ENCODE measurements around the gene NLRP7.

DNA sequence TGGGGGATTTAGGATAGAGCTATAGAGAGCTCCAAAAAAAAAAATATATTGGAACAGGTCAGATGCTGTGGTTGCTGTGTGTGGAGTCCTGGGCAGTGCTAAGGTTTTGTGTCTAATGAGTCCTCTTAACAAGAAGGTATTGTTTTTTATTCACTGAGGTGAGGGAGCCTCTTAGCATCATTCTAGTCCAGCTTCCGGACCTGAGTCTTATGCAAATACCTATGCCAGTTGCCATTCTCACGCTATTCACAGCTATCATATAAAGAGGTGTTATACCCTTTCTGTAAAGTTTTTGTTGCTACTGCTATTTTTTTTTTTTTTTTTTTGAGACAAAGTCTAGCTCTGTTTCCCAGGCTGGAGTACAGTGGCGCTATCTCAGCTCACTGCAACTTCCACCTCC, 20.3 kb upstream of the NLRP7 start:
- TF ChIP-seq, protein P1, sequence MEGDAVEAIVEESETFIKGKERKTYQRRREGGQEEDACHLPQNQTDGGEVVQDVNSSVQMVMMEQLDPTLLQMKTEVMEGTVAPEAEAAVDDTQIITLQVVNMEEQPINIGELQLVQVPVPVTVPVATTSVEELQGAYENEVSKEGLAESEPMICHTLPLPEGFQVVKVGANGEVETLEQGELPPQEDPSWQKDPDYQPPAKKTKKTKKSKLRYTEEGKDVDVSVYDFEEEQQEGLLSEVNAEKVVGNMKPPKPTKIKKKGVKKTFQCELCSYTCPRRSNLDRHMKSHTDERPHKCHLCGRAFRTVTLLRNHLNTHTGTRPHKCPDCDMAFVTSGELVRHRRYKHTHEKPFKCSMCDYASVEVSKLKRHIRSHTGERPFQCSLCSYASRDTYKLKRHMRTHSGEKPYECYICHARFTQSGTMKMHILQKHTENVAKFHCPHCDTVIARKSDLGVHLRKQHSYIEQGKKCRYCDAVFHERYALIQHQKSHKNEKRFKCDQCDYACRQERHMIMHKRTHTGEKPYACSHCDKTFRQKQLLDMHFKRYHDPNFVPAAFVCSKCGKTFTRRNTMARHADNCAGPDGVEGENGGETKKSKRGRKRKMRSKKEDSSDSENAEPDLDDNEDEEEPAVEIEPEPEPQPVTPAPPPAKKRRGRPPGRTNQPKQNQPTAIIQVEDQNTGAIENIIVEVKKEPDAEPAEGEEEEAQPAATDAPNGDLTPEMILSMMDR (IDR thresholded peaks at IDR 0.05; ENCODE audit: low read length) = no peak
- no peak for TF ChIP-seq EZH2 (IDR thresholded peaks at IDR 0.05; ENCODE audit: borderline replicate concordance, low read length)

Data from OCI-LY1 (cell line).